Occipital lobe (tissue), 2 donors: Measurements from ENCODE around the gene UBE2F. TPM values are rescaled to one million over a fixed set of nuclear protein-coding genes. Genes with fewer than 3 reads are reported as not detected.
"Not testable (repeated sequence)": the region's sequence is repeated elsewhere in the genome, so short reads cannot be mapped to it uniquely, and the experiment has no call there.

Source experiments
- DNase-seq: peaks from one replicate; lab custom pipeline; 2025; lab: John Stamatoyannopoulos, UW
- total RNA-seq: library from RNA; depleted of rRNA; stranded (reverse); fragments of >200 nt; gene quantifications from one replicate; pipeline ENCODE4 v1.2.3, GENCODE V29; 2014

Gene UBE2F
- total RNA-seq, 1 donor from 2014 or later: 30.9 TPM

DNA sequence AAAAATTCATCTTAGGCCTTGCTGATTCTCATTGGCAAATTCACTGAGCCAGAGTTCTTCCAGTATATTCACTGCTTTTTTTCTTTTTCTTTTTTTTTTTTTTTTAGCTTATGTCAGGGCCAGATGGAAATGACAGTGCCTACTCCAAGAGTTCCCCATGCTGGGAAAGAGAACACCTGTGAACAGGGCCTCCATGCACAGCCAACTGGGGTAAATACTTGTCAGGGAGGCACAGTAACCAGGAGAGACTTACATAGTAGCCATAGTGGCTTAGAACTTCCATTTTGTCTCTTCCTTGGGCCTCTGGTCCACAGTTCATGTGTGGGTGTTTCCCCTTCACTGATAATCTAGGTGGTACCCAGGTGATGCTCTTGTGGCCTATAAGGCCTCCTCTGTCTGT lies 78.8 kb downstream of the UBE2F start:
- no peak for DNase-seq

DNA sequence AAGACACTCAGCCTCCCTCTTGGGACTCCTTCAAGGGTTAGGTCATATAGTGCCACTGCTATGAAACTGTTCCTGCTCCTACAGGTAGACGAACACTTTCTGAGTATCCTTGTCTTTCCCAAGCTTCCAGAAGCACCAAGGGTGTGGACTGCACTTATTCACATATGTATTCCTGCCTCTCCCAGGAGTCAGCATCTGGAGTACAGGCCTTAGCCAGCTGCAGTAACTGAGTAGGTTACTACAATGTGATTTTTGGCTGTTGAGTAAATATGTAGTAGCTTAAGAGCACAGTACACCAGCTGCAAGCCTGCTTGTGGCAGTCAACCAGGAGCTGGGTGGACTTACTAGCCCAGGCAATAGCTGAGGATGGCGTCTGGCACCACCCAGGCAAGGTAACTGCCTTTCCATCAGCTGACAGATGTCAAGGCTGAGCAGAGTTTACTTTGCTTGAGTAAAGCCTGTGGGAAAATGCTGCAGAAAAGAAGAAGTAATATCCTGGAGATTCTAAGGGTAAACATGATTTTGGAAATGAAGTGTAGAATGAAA lies 80.0 kb downstream of the UBE2F start:
- DNase-seq: no peak

DNA sequence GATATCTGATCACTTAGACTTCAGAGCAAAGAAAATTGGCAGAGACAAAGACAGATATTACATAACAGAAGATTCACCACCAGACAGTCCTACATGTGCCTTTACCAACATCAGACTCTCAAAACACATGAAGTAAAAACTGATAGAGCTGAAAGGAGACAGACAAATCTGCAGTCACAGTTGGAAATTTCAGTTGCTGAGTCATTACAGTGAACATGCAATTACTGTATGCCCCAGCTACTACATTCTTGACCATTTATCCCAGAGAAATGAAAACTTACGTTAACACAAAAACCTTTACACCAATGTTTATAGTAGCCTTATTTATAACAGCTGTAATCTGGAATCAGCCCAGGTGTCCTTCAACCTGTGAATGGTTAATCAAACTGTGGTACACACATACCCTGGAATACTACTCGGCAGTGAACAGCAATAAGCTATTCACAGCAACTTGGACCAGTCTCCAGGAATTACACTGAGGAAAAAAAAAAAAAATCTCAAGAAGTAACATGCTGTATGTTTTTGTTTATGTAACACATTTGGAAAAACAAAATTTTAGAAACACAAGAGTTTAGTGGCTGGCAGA lies 86.5 kb downstream of the UBE2F start:
- no peak for DNase-seq

DNA sequence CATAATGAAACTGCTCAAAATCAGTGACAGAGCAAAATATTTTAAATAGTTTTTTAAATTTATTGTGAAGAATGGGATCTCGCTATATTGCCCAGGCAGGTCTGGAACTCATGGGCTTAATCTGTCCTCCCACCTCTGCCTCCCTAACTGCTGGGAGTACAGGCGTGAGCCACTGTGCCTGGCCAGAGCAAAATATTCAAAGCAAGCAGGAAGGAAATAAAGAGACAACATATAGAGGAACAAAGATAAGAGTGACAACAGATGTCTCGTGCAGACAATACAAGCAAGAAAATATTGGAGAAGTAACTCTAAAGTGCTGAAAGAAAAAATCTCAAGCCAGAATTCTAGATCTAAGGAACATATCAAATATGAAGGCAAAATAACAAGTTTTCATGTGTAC lies 89.0 kb downstream of the UBE2F start:
- DNase-seq: no peak

DNA sequence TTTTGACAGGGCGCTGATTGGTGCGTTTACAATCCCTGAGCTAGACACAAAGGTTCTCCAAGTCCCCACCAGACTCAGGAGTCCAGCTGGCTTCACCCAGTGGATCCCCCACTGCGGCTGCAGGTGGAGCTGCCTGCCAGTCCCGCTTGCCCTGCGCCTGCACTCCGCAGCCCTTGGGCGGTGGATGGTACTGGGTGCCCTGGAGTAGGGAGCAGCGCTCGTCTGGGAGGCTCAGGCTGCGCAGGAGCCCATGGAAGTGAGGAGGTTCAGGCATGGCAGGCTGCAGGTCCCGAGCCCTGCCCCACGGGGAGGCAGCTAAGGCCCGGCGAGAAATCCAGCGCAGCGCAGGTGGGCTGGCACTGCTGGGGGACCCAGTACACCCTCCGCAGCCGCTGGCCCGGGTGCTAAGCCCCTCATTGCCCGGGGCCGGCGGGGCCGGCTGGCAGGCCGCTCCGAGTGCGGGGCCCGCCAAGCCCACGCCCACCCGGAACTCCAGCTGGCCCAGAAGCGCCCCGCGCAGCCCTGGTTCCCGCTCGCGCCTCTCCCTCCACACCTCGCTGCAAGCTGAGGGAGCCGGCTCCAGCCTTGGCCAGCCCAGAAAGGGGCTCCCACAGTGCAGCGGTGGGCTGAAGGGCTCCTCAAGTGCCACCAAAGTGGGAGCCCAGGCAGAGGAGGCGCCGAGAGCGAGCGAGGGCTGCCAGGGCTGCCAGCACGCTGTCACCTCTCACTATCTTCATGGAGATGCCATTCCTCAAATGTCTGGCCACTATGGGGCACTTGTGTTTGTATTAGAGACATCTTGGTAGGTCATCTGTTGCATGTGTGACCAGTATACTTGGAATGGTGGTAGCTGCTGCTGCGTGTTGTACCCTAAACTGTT lies 91.1 kb downstream of the UBE2F start:
- not testable (repeated sequence) for DNase-seq

DNA sequence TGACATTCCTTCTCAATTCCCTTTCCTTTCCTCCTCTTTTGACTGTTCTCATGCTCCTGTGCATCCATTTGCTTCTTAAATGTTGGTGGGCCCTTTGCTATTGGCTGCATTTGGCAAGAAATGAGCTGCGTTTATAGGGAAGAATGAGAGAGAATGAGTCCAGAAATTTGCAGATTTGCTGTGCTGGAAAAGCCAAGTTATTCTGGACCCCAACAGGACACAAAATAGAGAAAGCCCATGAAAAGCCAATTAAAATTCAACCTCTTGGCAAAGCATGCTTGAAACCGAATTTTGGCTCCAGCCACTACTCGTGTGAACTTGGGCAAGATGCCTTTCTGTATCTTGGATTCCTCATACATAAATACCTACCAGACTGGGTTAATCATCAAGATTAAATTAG lies 92.7 kb downstream of the UBE2F start:
- no peak for DNase-seq

DNA sequence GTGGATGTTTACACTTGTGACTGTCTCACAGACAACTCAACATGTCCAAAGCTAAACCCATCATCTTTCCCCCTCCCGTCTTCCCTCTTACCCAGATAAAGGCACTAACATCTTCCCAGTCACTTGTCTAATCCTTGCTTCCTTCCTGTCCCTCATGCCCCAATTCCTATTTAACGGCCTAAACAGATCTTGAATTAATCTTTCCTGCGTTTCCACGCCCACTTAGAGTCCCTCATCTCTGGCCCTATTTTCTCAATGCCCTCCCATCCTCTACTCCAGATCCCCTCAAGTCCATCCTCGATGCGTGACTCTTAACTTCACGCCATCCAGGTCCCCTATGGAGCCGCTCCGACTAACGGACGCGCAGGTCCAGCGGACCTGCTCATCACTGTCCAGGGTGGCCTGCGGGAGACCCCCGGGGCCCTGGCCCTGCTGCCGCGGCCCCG lies 93.3 kb downstream of the UBE2F start:
- DNase-seq: no peak

DNA sequence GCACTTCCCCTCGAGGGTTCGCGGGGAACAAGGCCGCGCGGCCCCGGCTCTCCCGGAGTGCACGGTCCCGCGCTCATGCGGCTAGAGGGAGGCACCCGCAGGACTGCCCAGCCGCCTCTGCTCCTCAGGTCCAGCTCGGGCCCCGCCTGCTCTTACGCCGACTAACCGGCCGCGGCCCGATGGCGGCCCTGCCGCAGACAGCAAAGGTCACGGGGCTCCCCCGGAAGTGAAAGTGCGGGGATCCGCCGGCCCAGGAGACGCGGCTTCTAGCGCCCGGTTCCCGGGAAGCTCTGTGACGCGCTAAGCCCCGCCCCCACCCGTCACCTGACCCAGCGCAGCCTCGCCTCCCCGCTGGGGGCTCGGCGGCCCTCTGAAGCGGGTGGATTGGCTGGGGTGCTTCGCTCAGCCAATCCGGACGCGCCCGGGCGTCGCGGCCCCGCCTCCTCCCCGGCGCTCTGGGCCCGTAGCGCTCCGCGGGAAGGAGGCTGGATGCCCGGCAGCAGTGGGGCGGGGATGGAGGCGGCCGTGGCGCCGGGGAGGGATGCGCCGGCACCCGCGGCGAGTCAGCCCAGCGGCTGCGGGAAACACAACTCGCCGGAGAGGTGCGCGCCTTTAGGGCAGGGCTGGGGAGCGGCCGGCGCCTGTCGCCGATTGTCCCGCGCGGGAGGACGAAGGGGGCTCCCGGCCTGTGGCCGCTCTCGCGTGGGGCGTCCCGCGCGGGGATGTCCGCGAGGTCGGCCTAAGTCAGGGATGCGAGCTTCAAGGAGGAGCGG lies 93.9 kb downstream of the UBE2F start, which contains the start of gene SCLY:
TSS of gene SCLY (plus strand) at position 460 of the 773 bp plus-strand sequence. CDS start at position 514, 54 bp downstream.
- DNase-seq: peak; percentile 97

DNA sequence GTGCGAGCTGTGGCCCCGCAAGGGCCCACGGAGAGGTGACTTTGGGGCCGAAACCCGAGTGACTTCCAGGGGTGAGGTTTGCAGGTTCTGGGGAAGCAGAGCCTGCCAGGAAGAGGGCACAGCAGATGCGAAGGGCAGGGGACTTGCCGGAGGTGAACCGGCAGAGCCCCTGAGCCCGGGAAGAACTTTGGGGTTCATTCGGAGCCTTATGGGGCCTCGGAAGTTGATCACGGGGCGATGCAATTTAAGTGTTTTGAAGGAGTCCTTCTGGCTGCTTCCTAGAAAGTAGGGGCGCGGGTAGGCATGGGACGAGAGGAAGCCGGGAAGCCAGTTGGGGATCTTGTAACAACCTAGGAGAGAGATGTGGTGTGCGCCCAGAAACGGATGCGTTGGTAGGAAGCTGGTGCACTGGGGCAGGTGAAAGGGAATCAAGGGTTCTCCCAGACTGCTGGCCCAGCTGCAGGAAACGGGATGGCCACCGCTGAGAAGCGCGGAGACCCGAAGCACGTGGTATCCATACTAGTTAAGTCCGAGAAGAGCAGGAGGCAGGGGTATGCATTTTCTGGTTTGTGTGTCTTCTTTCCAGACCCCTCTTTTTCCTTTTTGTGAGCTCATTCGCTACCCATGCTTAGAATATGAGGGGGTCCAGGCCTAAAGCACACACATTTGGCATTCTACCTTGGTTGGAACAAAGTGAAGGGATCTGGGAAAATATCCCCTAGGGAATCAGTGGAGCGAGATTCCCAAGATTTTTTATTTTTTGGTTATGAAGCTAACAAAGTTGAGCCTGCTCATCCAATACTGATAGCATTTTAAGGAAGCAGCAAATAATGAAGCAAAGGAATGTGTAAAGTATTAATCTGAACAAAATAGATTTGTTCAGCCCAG lies 94.7 kb downstream of the UBE2F start:
- DNase-seq: no peak

DNA sequence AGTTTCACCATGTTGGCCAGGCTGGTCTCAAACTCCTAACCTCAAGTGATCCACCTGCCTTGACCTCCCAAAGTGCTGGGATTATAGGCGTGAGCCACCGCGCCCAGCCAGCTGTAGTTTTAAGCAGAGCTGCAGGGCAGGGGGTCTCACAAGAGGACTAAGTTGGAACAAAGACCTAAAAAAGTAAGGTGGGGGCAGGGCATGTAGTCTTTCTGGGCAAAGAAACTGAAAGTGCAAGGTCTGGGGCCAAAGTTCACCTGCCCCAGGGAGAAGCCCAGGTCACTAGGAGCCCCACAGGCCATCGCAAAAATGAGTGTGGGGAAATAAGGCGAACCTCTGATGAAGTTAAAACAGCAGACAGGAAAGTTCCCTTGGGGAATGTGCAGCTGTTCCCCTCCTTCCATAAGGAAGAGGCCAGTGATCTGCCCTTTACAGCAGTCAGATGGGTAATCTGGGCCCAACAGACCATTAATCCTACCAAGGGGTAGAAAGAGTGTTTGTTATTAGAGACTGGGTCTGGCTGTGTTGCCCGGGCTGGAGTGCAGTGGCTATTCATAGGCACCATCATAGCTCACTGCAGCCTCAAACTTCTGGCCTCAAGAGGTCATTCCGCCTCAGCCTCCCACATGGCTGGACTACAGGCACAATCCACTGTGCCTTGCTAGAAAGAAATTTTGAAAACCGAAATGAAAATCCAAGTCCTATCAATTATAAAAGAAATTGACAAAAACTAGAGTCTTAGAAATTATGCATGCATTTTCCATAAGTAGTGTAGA lies 96.8 kb downstream of the UBE2F start:
- no peak for DNase-seq

DNA sequence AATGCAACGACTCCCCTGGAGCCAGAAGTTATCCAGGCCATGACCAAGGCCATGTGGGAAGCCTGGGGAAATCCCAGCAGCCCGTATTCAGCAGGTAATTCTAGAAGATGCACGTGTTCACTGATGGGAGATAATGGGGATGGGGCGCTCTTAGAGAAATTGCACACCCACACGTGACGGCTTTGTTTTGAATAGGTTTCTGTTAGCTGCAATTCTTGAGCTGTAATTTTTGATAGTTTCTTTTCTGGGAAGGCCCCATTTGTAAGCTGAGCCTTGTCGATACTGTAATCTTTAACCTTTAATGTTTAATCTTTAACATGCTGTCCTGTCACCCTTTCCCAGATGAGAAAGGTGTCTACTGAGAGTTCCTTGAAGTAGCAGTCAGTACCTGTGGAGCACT lies 97.6 kb downstream of the UBE2F start:
- no peak for DNase-seq

DNA sequence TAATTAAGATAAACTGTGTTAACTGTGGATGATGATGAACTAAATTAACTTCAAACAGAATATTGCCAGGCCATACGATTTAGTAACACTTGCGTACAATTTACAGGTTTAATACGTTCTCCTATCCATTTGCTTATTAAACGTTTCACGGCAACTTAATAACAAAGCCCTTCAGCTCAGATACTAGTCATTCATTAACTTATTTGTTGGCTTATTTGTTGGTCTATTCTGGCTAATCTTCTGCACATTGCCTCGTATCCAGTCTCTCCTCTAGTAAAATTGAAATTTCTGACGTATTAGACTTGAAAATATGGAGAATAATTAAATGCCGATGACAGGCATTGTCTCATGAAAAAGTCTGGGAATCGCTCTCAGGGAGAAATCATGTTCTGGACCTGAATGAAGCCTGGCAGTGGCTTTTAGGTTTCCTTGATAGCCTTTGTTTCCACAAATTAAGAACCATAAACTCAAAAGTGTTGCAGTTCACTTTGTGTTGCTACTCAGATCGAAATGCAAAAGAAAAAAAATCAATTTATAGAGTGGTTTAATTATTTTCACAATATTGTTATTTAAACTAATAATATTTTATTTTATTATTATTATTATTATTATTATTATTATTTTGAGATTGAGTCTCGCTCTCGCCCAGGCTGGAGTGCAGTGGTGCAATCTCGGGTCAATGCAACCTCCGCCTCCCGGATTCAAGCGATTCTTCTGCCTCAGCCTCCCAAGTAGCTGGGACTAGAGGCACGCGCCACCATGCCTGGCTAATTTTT lies 98.4 kb downstream of the UBE2F start:
- DNase-seq: no peak

DNA sequence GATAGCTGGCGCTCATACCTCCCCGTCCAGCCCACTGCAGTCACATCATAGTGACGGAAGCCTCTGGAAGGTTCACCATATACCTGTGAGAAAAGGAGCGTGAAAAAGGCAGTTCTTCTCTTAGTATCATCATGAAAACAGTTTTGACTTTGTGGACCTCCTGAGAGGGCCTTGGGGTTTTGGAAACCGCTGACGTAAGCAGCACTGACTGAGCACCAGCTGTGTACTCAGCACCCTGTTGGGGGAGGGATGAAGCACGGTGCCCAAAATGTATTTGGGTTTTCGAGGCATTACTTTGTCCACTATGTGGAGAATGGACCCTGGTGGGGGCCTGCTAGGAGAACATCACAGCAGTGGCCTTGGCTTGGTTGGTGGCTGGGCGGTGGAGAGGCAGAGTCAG lies 99.4 kb downstream of the UBE2F start:
- DNase-seq: no peak

DNA sequence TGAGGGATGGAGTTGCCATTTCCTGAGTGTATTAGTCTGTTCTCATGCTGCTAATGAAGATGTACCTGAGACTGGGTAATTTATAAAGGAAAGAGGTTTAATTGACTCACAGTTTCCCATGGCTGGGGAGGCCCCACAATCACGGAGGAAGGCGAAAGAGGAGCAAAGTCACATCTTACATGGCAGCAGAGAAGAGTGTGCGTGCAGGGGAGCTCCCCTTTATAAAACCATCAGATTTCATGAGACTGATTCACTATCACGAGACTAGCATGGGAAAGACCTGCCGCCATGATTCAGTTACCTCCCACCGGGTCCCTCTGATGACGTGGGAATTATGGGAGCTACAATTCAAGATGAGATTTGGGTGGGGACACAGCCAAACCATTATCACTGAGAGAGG lies 99.9 kb downstream of the UBE2F start:
- not testable (repeated sequence) for DNase-seq

DNA sequence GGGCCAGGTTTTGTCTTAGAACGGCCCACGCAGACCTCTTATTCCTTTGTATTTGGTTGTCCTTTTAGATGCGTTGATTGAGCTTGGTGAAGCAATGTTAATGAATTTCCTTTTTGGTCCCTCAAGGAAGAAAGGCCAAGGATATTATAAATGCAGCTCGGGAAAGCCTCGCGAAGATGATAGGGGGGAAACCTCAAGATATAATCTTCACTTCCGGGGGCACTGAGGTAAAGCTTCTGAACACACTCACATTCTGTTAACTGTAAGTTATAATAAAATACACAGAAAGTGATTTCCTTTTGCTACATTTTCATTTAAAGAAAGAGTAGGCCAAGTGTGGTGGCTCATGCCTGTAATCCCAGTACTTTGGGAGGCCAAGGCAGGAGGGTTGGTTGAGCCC lies 101.1 kb downstream of the UBE2F start:
- DNase-seq: no peak

DNA sequence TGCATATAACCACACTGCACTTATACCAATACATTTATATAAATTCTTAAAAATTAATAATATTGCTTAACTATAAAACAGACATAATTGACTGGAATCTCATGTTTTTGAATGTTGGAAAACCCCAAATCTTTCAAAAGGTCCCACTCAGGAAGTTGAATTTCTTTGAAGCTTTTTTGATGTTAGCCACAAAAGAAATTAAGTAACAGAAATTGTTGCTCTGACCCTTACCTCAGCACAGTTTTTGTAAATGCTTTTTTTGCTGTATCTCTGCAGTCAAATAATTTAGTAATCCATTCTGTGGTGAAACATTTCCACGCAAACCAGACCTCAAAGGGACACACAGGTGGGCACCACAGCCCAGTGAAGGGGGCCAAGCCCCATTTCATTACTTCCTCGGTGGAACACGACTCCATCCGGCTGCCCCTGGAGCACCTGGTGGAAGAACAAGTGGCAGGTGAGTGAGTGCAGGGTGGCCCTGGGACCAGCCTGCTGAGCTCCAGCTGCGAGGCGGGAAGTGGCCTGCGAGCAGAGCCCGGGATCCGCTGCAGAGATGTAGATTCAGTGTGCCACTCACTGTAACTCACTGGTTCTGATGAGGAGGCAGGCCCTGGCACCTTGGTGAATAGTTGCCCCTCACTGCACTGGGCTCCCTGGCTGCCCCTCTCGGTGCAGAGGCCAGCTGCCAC lies 102.4 kb downstream of the UBE2F start:
- DNase-seq: no peak

DNA sequence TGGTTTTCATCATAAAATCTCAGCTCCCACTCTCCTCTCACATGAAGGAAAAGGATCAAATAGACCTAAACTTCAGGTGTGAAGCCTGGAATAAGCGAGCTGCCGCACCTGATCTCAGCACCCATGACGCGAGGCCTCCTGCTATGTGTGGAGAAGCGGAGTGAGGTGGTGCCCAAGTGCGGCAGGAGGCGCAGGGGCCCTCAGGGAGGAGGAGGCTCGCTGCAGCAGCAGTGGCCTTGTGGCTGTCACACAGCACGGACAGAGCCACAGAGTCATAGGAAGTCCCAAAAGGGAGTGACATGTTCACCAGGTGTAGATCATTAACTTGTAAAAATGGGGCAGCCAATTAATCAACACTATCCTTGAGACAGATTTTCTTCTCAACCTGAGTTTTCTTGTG lies 103.1 kb downstream of the UBE2F start:
- DNase-seq: no peak

DNA sequence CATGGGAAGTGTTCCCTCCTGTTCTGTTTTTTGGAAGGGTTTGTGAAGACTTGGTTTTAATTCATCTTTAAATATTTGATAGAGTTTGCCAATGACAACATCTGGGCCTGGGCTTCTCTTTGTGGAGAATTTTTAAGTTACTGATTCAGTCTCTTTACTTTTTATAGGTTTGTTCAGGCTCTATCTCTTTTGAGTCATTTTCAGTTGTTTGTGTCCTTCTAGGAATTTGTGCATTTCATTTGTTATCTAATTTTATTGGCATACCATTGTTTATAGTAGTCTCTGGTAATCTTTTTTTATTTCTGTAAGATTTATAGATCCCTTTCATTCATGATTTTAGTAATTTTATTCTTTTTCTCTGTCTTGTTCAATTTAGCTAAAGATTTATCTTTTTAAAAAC lies 108.6 kb downstream of the UBE2F start:
- DNase-seq: no peak

DNA sequence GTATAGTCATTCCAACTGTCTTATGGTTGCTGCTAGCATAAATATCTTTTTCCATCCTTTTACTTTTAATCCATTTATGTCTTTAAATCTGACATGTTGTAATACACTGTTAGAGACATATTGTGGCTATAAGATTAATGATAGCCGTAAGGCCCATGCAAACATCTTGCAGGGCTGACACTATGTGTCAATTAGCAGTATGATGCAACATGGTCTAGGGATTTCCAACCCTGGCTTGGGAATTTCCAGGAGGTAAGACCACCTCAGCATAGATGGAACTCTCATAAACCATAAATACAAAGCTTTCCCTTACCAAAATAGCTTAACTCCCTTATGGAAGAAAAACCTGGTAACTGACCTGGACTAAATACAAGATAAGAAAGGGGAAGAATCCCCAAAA lies 110.5 kb downstream of the UBE2F start:
- no peak for DNase-seq
